GM21825 (cell line): Measurements from ENCODE around the gene ELMO1.

ENCODE experiments used
- ATAC-seq: cut with Tn5 transposase; IDR thresholded peaks from one replicate; pipeline ENCODE4 v1.9.1; 2021; ENCODE audit warnings: mild to moderate bottlenecking, moderate library complexity; ENCODE audit not compliant: unreplicated experiment

The ELMO1 gene

DNA sequence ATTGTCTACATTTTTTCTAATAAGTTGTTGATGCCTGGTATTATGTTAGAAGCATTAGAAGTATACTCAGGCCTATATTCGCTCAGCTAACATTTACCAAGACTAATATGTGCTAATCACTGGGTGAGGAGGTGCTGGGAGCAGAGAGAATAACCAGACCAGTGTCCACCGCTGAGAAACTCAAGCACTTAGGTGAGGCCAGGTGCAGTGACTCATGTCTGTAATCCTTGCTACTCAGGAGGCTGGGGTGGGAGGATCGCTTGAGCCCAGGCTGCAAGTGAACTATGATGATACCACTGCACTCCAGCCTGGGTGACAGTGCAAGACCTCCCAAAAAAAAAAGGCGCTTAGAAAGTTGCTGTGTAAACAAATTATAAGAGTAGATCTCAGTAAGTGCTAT is 542.2 kb downstream of the ELMO1 start:
- no peak for ATAC-seq

DNA sequence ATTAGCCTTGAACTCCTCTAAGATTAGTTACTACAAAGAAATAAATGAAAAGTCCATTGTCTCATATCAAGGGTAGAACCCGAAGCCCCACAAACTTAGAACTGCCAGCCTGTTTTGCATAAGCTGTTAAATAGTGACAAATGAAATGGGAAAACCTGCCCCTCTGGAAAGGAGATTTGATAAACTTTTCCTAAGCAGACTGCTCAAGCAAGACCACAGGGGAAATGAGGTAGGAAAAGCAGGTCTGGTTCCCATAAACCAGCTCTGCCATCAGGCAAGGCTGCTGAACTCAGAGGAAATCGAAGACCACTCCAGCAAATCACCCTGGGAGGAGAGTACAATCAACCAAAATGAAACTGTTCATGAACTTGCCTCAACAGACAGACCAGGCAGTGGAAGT is 542.8 kb downstream of the ELMO1 start:
- ATAC-seq, result no peak

DNA sequence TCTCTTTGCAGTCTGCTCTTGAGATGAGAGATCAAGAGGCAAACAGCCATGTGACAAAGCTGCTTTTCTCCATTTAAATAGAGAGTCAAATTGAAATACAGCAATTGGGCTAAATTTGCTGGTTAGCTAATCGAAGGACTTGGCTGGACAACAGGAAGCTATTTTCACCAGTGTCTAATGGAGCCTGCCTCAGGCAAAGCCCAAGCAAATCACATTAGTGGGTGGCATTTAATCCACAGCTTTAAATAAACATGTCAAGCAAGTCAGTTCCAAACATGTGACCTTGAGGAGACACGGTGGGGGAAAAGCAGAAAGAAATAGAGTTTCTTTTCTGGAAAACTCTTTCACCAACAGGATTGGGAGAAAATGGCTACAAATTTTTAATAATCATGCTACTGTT is 543.9 kb downstream of the ELMO1 start:
- ATAC-seq, result no peak

DNA sequence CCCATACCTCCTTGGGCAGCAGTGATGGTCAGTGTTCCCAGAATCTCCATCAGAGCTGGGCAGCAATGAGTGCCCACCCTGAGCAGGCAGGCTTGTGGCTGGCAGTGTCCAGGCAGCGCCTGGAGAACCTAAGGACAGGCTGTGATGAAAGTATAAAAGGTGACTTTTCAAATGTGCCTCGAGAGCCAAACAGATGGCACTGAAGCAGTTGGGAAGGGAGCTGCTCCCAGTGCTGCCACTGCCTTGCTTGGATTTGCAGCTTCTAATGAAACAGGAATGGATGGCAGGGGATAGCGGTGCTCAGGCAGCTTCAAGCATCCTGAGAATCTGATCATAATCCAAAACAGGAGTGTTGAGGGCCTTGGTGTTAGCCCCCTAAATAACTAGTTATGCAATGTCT is 544.6 kb downstream of the ELMO1 start:
- ATAC-seq, result no peak

DNA sequence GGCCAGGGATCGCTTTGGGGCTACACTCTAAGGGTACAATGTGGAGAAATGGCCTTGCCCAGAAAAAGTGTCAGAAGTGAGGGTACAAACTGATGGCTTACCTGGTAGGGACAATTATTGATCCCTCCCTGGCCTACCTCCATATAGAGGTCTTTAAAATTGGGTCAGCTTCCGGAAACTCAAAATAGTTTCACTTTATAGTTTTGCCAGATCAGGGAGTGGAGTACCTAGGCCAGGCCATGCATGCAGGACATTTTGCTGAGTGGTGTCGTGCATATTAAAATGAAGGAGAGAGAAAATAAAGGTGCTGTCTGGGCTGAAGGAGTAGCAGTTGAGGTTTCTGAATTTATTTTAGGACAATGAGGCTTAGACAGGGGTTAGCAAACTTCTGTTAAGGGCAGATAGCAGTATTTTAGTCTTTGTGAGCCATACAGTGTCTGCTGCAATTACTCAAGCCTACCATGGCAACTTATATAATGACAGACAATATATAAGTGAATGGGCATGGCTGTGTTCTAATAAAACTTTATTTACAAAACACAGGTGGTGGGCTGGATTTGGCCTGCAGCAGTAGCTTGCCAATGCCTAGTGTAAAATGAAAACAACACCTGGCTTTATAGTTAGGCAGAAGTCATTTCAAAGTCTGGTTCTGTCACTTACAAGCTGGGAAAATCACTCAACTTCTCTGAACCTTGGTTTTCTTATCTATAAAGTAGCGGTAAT is 547.5 kb downstream of the ELMO1 start:
- ATAC-seq, result no peak

DNA sequence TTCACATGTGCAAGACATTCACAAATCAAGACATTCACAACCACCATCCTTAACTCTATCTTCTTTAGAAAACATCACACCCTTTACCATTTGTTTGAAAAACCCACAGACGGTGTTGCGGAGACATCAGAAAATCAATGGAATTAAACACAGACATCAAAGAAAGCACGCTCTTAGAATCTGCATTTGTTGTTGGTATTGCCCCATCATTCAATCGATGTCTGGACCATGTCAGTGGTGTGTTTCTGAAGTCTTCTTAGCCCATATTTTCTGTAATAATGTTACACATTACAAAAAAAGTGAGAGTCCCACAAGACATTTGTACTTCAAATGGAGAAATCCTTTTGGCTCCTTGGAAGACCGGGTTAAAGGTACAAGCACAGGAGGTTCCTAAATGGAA is 550.5 kb downstream of the ELMO1 start:
- no peak for ATAC-seq

DNA sequence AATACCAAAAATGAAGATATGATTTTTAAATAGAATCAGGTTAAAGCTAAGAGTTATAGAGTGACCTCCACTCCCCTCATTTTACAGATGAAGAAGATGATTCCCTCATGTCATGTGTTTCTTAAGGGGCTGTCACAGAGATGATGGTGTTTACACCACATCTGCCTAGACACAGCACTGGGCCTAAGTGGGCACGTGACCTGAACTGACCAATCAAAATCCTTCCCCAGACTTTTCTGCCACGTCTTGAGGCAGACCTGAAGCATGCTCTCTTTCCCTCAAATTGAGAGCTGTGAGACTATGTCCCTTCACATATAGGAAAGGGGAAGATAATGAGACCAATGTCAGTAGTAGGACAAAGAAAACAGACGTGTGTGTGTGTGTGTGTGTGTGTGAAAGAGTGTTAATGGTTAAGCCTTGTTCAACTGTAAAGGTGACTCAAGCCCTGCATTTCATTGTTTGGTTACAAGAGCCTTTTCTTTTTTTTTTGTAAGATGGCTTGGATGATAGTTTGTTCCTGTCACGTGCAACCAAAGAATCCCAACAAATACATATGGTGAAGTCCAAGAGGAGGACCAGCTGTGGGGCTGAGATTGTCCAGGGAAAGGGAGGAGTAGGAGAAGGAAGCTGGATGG is 551.6 kb downstream of the ELMO1 start:
- no peak for ATAC-seq

DNA sequence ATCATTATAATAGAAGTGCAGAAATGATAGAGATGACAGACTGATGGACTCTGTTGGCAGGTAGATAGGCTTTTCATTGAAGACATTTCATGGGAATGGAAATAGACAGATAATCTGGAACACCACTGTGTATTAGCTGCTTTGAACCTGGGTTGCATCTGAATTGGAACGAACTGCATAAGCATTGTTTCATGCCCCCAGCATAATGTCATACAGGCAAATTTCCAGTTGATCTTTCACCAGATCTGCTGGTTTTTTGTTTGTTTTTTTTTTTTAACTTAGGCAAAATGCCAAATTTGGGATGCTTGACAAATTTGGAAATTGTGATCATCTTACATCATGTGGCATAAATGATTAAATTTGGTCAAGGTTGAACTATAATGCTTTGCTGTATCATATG is 552.2 kb downstream of the ELMO1 start:
- ATAC-seq, result no peak

DNA sequence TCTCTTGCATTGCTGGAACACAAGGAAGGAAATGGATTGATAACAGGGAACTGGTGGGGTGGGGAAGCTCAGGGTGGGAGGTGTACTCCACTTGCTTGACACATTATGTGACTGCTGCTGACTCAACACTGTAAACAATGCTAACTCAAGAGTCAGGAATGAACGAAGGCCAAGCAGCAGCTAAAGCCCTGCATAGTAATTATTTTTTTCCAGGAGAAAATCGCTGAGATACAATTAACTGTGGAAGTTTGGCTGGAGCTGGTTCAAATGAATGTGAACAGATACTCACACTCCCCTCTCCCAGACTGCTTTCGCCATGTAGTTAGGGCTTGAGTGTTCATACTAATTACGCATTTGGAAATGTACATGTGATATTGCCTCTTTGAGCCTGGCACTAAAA is 553.5 kb downstream of the ELMO1 start:
- ATAC-seq, result no peak

DNA sequence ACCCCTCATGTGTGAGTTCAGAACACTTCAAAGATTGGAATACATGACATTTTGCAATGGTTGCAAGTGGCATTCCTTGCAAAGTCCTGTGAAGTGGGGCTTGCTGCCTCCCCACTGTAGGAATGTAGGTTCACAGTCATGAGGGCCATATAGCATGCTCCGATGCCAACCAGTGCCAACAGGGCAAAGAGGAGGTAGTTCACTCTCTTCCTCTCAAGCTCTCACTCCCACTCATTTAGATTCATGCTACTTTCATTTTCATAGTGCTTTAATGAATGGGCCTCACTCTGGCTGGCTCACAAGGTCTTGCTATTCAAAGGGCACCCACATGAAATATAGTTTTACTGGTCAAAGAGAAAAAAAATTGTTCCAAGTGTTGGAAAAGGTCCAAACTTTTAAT is 554.5 kb downstream of the ELMO1 start:
- ATAC-seq, result no peak

DNA sequence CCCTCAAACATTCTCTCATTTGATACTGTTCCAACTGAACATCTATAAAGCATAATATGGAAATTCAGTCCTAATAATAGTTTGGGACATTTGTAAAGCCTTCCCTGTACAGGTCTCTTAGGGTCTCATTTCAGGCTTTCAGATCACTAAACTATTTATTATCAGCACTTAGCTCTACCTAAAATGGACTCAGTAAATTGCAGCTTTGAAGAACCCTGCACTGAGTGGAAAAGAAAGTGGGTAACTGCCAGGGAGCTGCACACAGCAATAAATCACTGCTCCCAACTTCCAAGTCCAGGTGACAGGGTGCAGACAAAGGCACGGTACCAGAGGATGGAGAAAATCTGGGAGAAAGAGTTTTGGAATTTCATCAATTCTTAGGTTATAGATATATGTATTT is 559.5 kb downstream of the ELMO1 start:
- no peak for ATAC-seq

DNA sequence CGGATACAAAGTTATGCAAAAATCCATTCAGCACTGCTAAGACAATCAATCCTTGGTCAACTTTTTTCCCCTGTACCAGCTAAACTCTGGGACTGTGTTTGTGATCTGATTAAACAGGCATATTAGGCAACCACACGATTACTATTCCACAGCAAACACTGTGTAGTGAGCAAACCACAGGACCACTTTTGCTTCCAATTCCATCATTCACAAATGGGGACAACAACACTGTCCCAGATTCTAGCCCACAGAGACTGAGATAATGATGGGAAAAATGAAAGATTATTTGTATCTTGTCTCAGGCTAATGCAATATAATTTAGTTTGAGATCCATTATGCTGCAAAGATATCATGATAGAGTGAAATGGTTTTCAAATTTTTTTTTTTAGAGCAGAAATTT is 560.7 kb downstream of the ELMO1 start:
- no peak for ATAC-seq

DNA sequence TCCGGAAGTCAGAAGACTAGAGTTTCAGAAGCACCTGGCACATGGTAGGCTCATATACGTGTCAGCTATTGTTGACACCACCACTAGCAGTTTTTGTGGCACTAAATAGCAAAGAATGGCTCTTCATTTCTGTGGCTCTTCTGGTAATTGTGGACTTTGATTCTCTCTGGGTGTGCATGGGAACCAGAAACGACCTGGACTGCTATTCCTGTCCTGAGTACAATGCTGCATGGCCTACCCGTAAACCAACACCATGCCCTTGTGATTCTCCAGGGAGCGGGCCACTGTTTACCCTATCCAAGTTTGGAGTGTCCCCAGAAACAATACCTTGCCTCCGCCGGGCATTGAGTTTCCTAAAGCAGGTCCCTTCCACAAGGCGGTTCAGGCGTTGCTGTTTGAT is 561.4 kb downstream of the ELMO1 start:
- ATAC-seq, result no peak

DNA sequence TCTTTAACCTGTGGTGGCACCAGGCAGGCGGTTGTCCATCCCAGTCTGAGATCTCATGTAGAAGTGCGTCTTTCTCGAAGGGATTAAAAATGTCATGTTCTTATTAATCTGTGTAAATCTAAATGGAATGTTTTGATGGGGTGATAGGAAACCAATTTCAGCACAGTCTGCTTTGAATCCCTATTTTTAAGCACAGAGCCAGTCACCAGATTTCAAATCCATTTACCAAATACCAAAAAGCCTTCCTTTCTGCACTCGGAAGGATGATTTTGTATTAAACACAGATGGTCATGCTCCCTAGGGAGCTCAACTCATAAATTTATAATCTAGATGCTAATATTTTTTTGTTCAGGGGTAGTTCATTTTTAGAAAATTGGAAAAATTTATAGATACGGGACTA is 563.8 kb downstream of the ELMO1 start:
- no peak for ATAC-seq

DNA sequence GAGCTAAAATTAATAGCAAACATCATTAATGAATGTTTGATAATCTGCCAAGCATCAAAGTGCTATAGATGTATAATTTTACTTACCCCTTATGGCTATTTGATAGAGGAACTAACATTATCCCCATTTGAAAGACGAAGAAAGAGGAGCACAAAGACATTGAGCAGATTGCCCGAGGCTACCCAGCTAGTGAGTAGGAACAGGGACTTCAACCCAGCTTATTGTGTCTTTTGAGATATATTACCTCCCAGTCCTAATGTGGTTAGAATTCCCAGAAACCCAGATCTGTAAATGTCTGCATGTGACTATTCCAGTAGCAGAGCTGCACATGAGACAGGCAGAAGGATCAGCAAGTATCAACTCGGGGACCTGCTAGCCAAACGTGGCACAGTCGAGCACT is 564.3 kb downstream of the ELMO1 start:
- ATAC-seq, result no peak

DNA sequence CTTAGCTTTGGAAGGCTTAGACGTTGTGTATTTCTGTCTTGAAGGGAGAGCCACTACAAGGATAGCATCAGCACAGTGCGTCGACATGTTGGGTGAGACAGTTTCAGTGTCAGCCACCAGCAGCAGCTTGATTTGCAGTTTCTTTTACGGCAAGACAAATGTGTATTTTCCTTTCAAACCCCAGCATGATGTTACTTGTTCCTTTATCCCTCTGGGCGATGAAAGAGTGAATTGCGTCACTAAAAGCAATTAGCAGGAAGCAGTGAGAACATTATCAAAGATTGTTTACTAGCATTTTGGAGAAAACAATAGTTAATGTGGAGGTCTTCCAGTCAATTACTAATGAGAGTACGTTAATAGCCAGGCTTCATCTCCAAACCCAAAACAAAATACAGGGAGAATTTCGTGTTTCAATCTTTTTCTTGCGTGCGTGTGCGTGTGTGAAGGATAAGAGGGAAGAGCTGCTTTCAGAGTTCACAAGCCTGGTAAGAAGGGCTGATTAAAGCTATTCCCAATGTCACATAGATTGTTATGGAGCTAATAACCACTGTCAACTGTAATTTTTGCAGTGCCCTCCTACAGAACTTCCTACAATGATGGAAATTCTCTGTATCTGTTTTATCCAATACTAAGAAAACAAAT is 567.3 kb downstream of the ELMO1 start:
- no peak for ATAC-seq

DNA sequence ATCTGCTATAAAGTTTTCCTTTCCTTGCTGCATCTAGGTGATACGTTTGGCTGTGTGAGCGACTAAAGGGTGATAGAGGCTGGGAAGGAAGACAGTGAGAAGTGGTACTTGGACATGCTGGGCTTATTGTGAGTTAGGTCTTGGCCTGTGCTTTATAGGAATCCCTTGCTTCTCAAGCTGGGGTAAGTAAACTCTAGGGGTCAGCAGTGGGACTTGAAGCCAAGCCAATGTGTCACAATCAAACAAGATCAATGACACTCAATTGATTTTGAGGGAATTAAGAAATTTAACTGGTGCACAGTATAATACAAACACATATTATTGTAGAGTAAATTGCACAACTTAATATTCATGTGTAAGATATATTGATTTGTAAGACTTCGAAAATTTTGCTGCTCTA is 568.6 kb downstream of the ELMO1 start:
- ATAC-seq, result no peak

DNA sequence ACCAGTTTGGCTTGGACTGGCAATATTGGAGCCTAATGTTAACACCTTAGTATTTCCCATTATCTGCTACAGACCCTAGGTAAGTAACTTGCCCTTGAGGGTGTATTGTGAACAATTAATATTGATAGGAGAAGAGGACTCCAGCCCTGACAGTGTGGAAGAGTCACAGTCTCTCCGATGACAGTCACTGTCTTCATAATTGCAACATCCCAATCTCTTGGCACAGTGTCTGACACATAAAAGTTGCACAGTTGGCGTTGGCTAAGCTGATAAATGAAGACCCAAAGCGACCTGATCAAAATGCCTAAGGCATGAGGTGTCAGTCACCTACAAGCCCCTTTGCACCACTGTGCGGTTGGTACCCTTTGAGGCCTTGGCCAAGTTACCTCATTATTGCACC is 569.6 kb downstream of the ELMO1 start:
- no peak for ATAC-seq

DNA sequence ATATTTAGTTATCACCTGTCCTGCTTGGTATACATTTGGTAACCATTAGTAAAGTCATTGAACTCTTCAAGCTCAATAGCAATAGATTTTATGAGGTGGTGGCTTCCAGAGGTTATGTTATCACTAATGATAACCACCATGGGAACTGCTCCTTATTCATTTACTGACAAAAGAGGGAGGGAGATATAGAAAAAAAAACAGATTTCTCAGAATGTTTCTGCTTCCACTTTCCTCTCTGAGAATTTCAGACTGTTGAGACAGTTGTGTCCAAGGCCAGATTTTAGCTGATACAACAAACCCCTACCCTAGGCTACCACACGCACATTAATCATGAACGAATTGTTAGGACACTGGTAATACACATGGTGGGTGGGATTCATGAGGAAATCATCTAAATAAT is 570.4 kb downstream of the ELMO1 start:
- no peak for ATAC-seq

DNA sequence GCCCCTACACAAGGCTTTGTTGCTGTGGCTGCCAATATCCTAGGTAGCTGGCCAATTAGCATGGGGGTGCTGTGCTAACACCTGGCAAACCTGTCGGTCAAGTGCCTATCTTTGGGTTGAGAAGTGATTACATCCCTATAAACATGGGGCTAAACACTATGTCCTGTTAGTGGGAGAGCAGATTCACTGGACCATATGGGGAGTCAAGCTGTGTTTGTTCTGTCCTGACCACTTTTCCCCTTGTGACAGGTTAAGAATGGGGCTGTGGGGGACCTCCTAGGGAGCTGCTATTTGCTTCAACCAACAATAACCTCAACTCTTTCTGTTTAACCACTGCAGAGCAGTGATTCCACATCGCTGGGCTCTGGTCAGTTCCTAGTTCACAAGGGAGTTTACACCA is 572.9 kb downstream of the ELMO1 start:
- ATAC-seq, result no peak

DNA sequence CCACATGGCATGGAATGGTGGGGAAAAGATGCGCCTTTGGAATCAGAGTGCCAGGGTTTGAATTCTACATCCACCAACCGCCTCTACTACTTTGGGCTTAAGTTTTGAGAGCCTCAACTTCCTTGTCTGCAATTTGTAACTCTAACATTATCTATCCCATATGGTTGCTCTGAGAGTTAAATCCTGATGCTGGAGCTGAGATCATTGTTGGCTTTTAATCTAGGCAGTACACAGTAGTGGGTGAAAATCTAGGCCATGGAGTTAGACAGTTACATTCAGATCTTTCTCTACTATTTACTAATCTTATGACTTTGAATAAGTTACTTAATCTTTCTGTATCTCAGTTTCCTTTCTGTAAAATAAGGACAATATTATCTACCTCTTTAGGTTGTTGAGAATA is 574.6 kb downstream of the ELMO1 start:
- no peak for ATAC-seq

DNA sequence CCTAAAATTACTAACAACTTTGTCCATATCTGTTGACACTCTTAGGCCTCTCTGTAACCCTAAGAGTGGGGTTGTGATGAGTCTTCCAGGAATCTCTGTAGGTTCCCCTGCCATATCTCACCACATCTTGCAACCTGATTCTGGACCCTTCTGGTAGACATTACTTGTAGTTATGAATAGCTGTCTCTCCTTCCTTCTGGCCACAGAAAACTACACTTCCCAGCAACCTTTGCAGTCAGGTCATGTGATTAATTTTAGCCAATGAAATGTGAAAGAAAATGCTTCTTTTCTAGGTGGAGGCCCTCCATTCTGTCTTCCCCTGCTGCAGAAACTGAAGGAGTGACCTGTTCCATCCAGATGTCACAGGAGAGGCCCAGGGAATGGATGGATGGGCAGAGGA is 576.8 kb downstream of the ELMO1 start:
- ATAC-seq, result no peak

DNA sequence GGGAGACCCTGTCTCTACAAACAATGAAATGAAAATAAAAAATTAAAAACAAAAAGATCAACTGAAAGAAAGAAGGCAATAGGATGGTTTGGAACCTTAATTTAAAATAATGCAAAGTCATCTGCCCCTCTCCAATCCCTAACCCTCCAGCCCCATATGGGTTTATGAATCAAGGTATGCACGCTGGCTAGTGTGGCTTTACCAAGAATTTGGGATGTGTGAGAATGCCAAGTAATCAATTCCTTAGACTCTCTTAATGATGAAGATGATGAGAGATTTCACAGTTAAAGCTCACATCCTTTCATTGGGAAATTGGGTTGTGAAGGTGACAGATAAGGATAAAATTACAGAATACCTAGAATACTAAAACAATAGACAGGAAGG is 577.3 kb downstream of the ELMO1 start:
- no peak for ATAC-seq
